Measurements from ENCODE around the gene LIN7C.

The LIN7C gene

DNA sequence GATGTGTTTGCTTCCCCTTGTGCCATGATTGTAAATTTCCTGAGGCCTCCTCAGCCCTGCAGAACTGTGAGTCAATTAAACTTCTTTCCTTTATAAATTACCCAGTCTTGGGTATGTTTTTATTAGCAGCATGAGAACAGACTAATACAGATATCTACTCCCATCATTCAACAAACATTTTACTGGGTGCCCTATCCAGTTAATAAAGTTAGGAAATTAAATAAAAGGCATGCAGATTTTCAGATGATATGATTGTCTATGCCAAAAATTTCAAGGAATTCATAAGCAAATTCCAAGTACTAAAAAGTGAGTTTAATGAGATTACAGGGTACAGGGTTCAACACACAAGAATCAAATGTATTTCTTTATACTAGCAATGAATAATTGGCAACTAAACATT is 33.5 kb upstream of the LIN7C start:
- H4K8ac ChIP-seq (ENCODE audit: low read length): no peak overlapping the region
- H3K27me3 ChIP-seq (ENCODE audit: control insufficient read depth in 1 of 2, insufficient read depth in 1 of 2, low read length in 2 of 2): no peaks in the 10 kb centered on the region
- H3K4me1 ChIP-seq (ENCODE audit: control insufficient read depth, insufficient read depth, low read depth, low read length): no peaks in the 10 kb centered on the region
- H3K9me3 ChIP-seq (ENCODE audit: control insufficient read depth, low read length): no peaks in the 10 kb centered on the region
- peaks cover 0 to 11% of the 10 kb centered on the region in 2 experiments for H3K36me3 ChIP-seq (ENCODE audit: control insufficient read depth in 1 of 2, insufficient read depth in 2 of 2, low read depth in 1 of 2, low read length in 2 of 2)
- no peak overlapping the region for H3K14ac ChIP-seq (ENCODE audit: low read length in 2 of 2)
- no peaks in the 10 kb centered on the region for H3K79me1 ChIP-seq (replicated peaks; ENCODE audit: low read length, poor library complexity, severe bottlenecking)
- H4K91ac ChIP-seq (ENCODE audit: low read length): no peak overlapping the region
- H2AFZ ChIP-seq (ENCODE audit: low read depth, low read length): no peak overlapping the region
- no peak overlapping the region for H2AK5ac ChIP-seq (ENCODE audit: low read length, severe bottlenecking)
- no peak overlapping the region for H3K23ac ChIP-seq (ENCODE audit: low read length in 2 of 2)
- H3K9ac ChIP-seq (ENCODE audit: low read length): no peak overlapping the region
- DNase-seq: no peak
- no peak overlapping the region for H2BK5ac ChIP-seq (ENCODE audit: low read depth, low read length, poor library complexity, severe bottlenecking)
- H3K18ac ChIP-seq (ENCODE audit: low read depth in 1 of 2, low read length in 2 of 2): no peak overlapping the region
- no peak overlapping the region for H2BK15ac ChIP-seq (ENCODE audit: low read depth, poor library complexity, severe bottlenecking)
- no peak overlapping the region for H3K27ac ChIP-seq (ENCODE audit: low read length, poor library complexity, severe bottlenecking)
- no peak overlapping the region for H2BK120ac ChIP-seq (ENCODE audit: low read depth, low read length)
- H3K4me3 ChIP-seq (ENCODE audit: insufficient read depth in 1 of 2, low read depth in 1 of 2, low read length in 2 of 2): no peak overlapping the region
- H3K4ac ChIP-seq (ENCODE audit: low read depth in 1 of 2, low read length in 2 of 2): no peak overlapping the region
- H2BK12ac ChIP-seq (ENCODE audit: low read length in 2 of 2): no peak overlapping the region
- H3K4me2 ChIP-seq (ENCODE audit: low read length, poor library complexity, severe bottlenecking): no peak overlapping the region

DNA sequence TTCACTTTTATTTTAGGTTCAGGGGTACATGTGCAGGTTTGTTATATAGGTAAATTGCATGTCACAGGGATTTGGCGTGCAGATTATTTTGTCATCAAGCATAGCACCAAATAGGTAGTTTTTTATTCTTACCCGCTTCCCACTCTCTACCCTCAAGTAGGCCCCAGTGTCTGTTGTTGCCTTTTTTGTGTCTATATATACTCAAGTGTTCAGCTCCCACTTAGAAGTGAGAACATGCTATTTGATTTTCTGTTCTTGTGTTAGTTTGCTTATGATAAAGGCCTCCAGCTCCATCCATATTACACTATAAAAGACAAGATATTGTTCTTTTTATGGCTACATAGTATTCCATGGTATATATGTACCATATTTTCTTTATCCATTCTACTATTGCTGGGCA is 28.5 kb upstream of the LIN7C start:
- Histone ChIP-seq H4K8ac (ENCODE audit: low read length) (no peak overlapping the region), H3K23ac (ENCODE audit: low read length in 2 of 2) (no peak overlapping the region), H3K27ac (ENCODE audit: low read length, poor library complexity, severe bottlenecking) (no peak overlapping the region), H3K4me2 (ENCODE audit: low read length, poor library complexity, severe bottlenecking) (no peak overlapping the region), H3K4ac (ENCODE audit: low read depth in 1 of 2, low read length in 2 of 2) (no peak overlapping the region), H2BK120ac (ENCODE audit: low read depth, low read length) (no peak overlapping the region), H3K18ac (ENCODE audit: low read depth in 1 of 2, low read length in 2 of 2) (no peak overlapping the region), H3K27me3 (ENCODE audit: control insufficient read depth in 1 of 2, insufficient read depth in 1 of 2, low read length in 2 of 2) (no peaks in the 10 kb centered on the region), H2BK15ac (ENCODE audit: low read depth, poor library complexity, severe bottlenecking) (no peak overlapping the region), H3K4me1 (ENCODE audit: control insufficient read depth, insufficient read depth, low read depth, low read length) (no peaks in the 10 kb centered on the region), H2AFZ (ENCODE audit: low read depth, low read length) (no peak overlapping the region), H3K36me3 (ENCODE audit: control insufficient read depth in 1 of 2, insufficient read depth in 2 of 2, low read depth in 1 of 2, low read length in 2 of 2) (no peaks in the 10 kb centered on the region), H2BK5ac (ENCODE audit: low read depth, low read length, poor library complexity, severe bottlenecking) (no peak overlapping the region), H3K14ac (ENCODE audit: low read length in 2 of 2) (no peak overlapping the region), H3K9ac (ENCODE audit: low read length) (no peak overlapping the region), H3K4me3 (ENCODE audit: insufficient read depth in 1 of 2, low read depth in 1 of 2, low read length in 2 of 2) (no peak overlapping the region), H2AK5ac (ENCODE audit: low read length, severe bottlenecking) (no peak overlapping the region), H3K9me3 (ENCODE audit: control insufficient read depth, low read length) (no peaks in the 10 kb centered on the region), H2BK12ac (ENCODE audit: low read length in 2 of 2) (no peak overlapping the region), H3K79me1 (replicated peaks; ENCODE audit: low read length, poor library complexity, severe bottlenecking) (no peaks in the 10 kb centered on the region), H4K91ac (ENCODE audit: low read length) (no peak overlapping the region)
- no peak for DNase-seq
- no CpG with 5 or more reads among the region's 2 CpGs for WGBS

- Histone ChIP-seq H3K4me1 (ENCODE audit: control insufficient read depth, insufficient read depth, low read depth, low read length) (no peaks in the 10 kb centered on the region), H2AFZ (ENCODE audit: low read depth, low read length) (no peak overlapping the region), H3K27me3 (ENCODE audit: control insufficient read depth in 1 of 2, insufficient read depth in 1 of 2, low read length in 2 of 2) (no peaks in the 10 kb centered on the region), H2BK120ac (ENCODE audit: low read depth, low read length) (no peak overlapping the region), H3K4me2 (ENCODE audit: low read length, poor library complexity, severe bottlenecking) (no peak overlapping the region), H3K23ac (ENCODE audit: low read length in 2 of 2) (no peak overlapping the region), H2BK12ac (ENCODE audit: low read length in 2 of 2) (no peak overlapping the region), H3K14ac (ENCODE audit: low read length in 2 of 2) (no peak overlapping the region), H3K36me3 (ENCODE audit: control insufficient read depth in 1 of 2, insufficient read depth in 2 of 2, low read depth in 1 of 2, low read length in 2 of 2) (no peaks in the 10 kb centered on the region), H3K18ac (ENCODE audit: low read depth in 1 of 2, low read length in 2 of 2) (no peak overlapping the region), H3K9ac (ENCODE audit: low read length) (no peak overlapping the region), H3K4ac (ENCODE audit: low read depth in 1 of 2, low read length in 2 of 2) (no peak overlapping the region), H3K79me1 (replicated peaks; ENCODE audit: low read length, poor library complexity, severe bottlenecking) (no peaks in the 10 kb centered on the region), H2AK5ac (ENCODE audit: low read length, severe bottlenecking) (no peak overlapping the region), H2BK5ac (ENCODE audit: low read depth, low read length, poor library complexity, severe bottlenecking) (no peak overlapping the region), H3K27ac (ENCODE audit: low read length, poor library complexity, severe bottlenecking) (no peak overlapping the region), H4K8ac (ENCODE audit: low read length) (no peak overlapping the region), H2BK15ac (ENCODE audit: low read depth, poor library complexity, severe bottlenecking) (no peak overlapping the region), H3K4me3 (ENCODE audit: insufficient read depth in 1 of 2, low read depth in 1 of 2, low read length in 2 of 2) (no peak overlapping the region), H3K9me3 (ENCODE audit: control insufficient read depth, low read length) (no peaks in the 10 kb centered on the region), H4K91ac (ENCODE audit: low read length) (no peak overlapping the region)
- WGBS: 84% methylated on average over 4 of the region's 4 CpGs
- no peak for DNase-seq
Measured at GRCh38 chr11:27532652-27533325, 26.2 kb upstream of the LIN7C start.

GRCh38 chr11:27528712-27529111 is 22.1 kb upstream of the LIN7C start:
- no peak overlapping the region for H2AFZ ChIP-seq (ENCODE audit: low read depth, low read length)
- no peak overlapping the region for H4K8ac ChIP-seq (ENCODE audit: low read length)
- no peak overlapping the region for H3K18ac ChIP-seq (ENCODE audit: low read depth in 1 of 2, low read length in 2 of 2)
- H2BK15ac ChIP-seq (ENCODE audit: low read depth, poor library complexity, severe bottlenecking): no peak overlapping the region
- H3K36me3 ChIP-seq (ENCODE audit: control insufficient read depth in 1 of 2, insufficient read depth in 2 of 2, low read depth in 1 of 2, low read length in 2 of 2): no peaks in the 10 kb centered on the region
- no peak overlapping the region for H3K14ac ChIP-seq (ENCODE audit: low read length in 2 of 2)
- DNase-seq: no peak
- no peak overlapping the region for H3K4me2 ChIP-seq (ENCODE audit: low read length, poor library complexity, severe bottlenecking)
- no peak overlapping the region for H4K91ac ChIP-seq (ENCODE audit: low read length)
- H2BK120ac ChIP-seq (ENCODE audit: low read depth, low read length): no peak overlapping the region
- H3K4ac ChIP-seq (ENCODE audit: low read depth in 1 of 2, low read length in 2 of 2): no peak overlapping the region
- H3K27ac ChIP-seq (ENCODE audit: low read length, poor library complexity, severe bottlenecking): no peak overlapping the region
- no peak overlapping the region for H2BK12ac ChIP-seq (ENCODE audit: low read length in 2 of 2)
- H3K9ac ChIP-seq (ENCODE audit: low read length): no peak overlapping the region
- H2AK5ac ChIP-seq (ENCODE audit: low read length, severe bottlenecking): no peak overlapping the region
- H3K4me3 ChIP-seq (ENCODE audit: insufficient read depth in 1 of 2, low read depth in 1 of 2, low read length in 2 of 2): no peak overlapping the region
- H3K9me3 ChIP-seq (ENCODE audit: control insufficient read depth, low read length): no peaks in the 10 kb centered on the region
- H3K4me1 ChIP-seq (ENCODE audit: control insufficient read depth, insufficient read depth, low read depth, low read length): no peaks in the 10 kb centered on the region
- H3K23ac ChIP-seq (ENCODE audit: low read length in 2 of 2): no peak overlapping the region
- H2BK5ac ChIP-seq (ENCODE audit: low read depth, low read length, poor library complexity, severe bottlenecking): no peak overlapping the region
- no peaks in the 10 kb centered on the region for H3K27me3 ChIP-seq (ENCODE audit: control insufficient read depth in 1 of 2, insufficient read depth in 1 of 2, low read length in 2 of 2)
- no peaks in the 10 kb centered on the region for H3K79me1 ChIP-seq (replicated peaks; ENCODE audit: low read length, poor library complexity, severe bottlenecking)
